Measurements from ENCODE around the gene KNTC1. TPM values are rescaled to one million over a fixed set of nuclear protein-coding genes. Genes with fewer than 3 reads are reported as not detected.
"Not testable (repeated sequence)": the region's sequence is repeated elsewhere in the genome, so short reads cannot be mapped to it uniquely, and the experiment has no call there.

The KNTC1 gene
- total and polyA plus RNA-seq, 4 experiments from 2014 or later = 3.3 to 30.9 (median 16.7) TPM

DNA sequence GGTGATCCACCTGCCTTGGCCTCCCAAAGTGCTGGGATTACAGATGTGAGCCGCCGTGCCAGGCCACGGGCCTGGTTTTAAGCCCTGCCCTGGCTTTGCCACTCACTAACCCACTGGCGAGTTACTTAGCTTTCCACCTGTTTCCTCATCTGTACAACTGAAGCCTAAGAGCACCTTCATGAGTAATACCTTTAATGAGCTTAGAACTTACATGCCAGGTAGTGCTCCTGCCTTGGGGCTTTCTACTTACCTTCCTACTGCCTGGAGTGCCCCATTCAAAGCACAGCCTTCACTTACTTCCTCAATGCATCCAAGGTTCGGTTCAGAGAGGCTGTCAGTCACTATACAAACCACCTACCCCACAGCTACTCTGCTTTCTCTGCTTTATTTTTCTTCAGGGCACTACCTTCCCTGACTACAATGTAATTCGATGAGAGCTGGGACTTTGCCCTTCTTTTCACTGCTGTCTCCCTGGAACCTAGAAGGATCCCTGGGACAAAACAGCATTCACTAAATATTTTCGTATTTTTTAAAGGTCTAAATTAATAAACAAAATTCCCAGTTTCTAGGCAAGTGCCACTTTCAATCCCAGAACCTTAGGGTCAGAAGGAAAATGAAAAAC is 40.1 kb upstream of the KNTC1 start:
- no peaks in the 10 kb centered on the region for H3K27me3 Mint-ChIP-seq
- no peak for DNase-seq
- peaks cover 40 to 70% of the 10 kb centered on the region in 2 donors for H3K36me3 Mint-ChIP-seq
- intact Hi-C loops (cut with micrococcal nuclease) = no loop called here
- ChIA-PET POLR2A (ENCODE audit: partially characterized antibody) (interaction anchor here (0.8 kb wide), 1 partner anchor 14 kb away, joined by 3 read pairs; the partner anchor contains the start of gene ZCCHC8), CTCF (ENCODE audit: partially characterized antibody) (interaction anchor here (0.8 to 2.2 kb wide), 4 partner anchors 10 to 87 kb away, joined by 3 to 11 read pairs (median 4); no protein-coding TSS in a partner anchor)
- H3K9me3 ChIP-seq (ENCODE audit: control insufficient read depth in 1 of 2, low read length in 2 of 2) = no peaks in the 10 kb centered on the region
- peak overlapping the region in 2 of 7 donors; percentile 57 to 89 for H3K27ac Mint-ChIP-seq
- H3K36me3 ChIP-seq (ENCODE audit: insufficient read depth, low read length) = peaks cover 39% of the 10 kb centered on the region
- H3K9me3 Mint-ChIP-seq = no peaks in the 10 kb centered on the region
- H3K27me3 ChIP-seq (ENCODE audit: insufficient read depth, low read length) = no peaks in the 10 kb centered on the region
- no peak overlapping the region for H3K4me3 ChIP-seq (ENCODE audit: low read length in 2 of 2)
- no peak overlapping the region for H3K4me3 Mint-ChIP-seq
- H3K27ac ChIP-seq (ENCODE audit: low read depth, low read length) = no peak overlapping the region
- no peaks in the 10 kb centered on the region for H3K4me1 ChIP-seq (ENCODE audit: insufficient read depth, low read length)
- peaks cover 3 to 11% (median 6%) of the 10 kb centered on the region in 4 donors for H3K4me1 Mint-ChIP-seq

DNA sequence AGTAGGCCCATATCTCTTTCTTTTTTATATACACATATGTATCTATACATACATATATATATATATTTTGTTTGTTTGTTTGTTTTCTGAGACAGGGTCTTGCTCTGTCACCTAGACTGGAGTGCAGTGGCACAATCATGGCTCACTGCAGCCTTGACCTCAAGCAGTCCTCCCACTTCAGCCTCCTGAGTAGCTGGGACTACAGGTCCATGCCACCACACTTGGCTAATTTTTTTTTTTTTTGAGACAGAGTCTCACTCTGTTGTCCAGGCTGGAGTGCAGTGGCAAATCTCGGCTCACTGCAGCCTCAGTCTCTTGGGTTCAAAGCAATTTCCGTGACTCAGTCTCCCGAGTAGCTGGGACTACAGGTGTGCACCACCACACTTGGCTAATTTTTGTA is 39.2 kb upstream of the KNTC1 start:
- H3K27ac ChIP-seq (ENCODE audit: low read depth, low read length); H3K27ac Mint-ChIP-seq; H3K9me3 Mint-ChIP-seq; H3K9me3 ChIP-seq (ENCODE audit: control insufficient read depth in 1 of 2, low read length in 2 of 2); H3K4me3 Mint-ChIP-seq; DNase-seq; H3K4me3 ChIP-seq (ENCODE audit: low read length in 2 of 2); H3K27me3 Mint-ChIP-seq; H3K4me1 ChIP-seq (ENCODE audit: insufficient read depth, low read length); H3K27me3 ChIP-seq (ENCODE audit: insufficient read depth, low read length); intact Hi-C loops (cut with micrococcal nuclease): not testable (repeated sequence)
- peaks cover 45 to 72% of the 10 kb centered on the region in 2 donors for H3K36me3 Mint-ChIP-seq
- H3K4me1 Mint-ChIP-seq = peaks cover 6 to 13% (median 7%) of the 10 kb centered on the region in 4 donors
- CTCF ChIA-PET (ENCODE audit: partially characterized antibody) = interaction anchor here (1.5 kb wide), 1 partner anchor 16 kb away, joined by 5 read pairs; no protein-coding TSS in a partner anchor
- POLR2A ChIA-PET (ENCODE audit: partially characterized antibody) = interaction anchor here (1.8 kb wide), 1 partner anchor 13 kb away, joined by 5 read pairs; the partner anchor contains the start of gene ZCCHC8
- H3K36me3 ChIP-seq (ENCODE audit: insufficient read depth, low read length) = peaks cover 46% of the 10 kb centered on the region

DNA sequence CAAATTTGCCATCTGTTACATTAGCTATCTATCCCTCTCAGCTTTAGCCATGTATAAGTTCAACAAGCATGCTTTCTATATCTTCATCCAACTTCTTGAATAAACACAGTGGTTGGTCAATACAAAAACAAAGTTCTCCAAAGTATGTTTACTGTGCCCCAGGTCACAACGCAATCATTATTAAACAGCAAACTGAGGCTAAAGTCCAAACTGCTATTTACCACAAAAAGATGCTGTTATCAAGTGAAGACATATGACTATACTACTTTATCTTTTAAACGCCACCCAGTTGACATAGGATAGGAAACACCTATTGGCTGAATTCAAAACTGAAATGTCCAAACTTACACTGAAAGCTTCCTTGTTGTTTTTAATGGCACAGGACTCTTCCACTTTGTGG is 38.0 kb upstream of the KNTC1 start:
- Histone ChIP-seq H3K4me1 (ENCODE audit: insufficient read depth, low read length) (no peaks in the 10 kb centered on the region), H3K27me3 (ENCODE audit: insufficient read depth, low read length) (no peaks in the 10 kb centered on the region), H3K36me3 (ENCODE audit: insufficient read depth, low read length) (peaks cover 45% of the 10 kb centered on the region), H3K27ac (ENCODE audit: low read depth, low read length) (no peak overlapping the region), H3K4me3 (ENCODE audit: low read length in 2 of 2) (no peak overlapping the region), H3K9me3 (ENCODE audit: control insufficient read depth in 1 of 2, low read length in 2 of 2) (no peaks in the 10 kb centered on the region)
- ChIA-PET POLR2A (ENCODE audit: partially characterized antibody) (interaction anchor here (1.8 kb wide), 1 partner anchor 12 kb away, joined by 5 read pairs; the partner anchor contains the start of gene ZCCHC8), CTCF (ENCODE audit: partially characterized antibody) (interaction anchor here (1.1 to 1.8 kb wide), 5 partner anchors 9 to 89 kb away, joined by 3 to 6 read pairs (median 5); no protein-coding TSS in a partner anchor)
- H3K27me3 Mint-ChIP-seq = no peaks in the 10 kb centered on the region
- peaks cover 39 to 64% of the 10 kb centered on the region in 2 donors for H3K36me3 Mint-ChIP-seq
- peak overlapping the region in 2 of 7 donors; percentile 35 to 39 for H3K27ac Mint-ChIP-seq
- H3K4me3 Mint-ChIP-seq = no peak overlapping the region
- no peaks in the 10 kb centered on the region for H3K9me3 Mint-ChIP-seq
- peaks cover 5 to 13% (median 7%) of the 10 kb centered on the region in 4 donors for H3K4me1 Mint-ChIP-seq
- no peak for DNase-seq
- intact Hi-C loops (cut with micrococcal nuclease) = no loop called here

DNA sequence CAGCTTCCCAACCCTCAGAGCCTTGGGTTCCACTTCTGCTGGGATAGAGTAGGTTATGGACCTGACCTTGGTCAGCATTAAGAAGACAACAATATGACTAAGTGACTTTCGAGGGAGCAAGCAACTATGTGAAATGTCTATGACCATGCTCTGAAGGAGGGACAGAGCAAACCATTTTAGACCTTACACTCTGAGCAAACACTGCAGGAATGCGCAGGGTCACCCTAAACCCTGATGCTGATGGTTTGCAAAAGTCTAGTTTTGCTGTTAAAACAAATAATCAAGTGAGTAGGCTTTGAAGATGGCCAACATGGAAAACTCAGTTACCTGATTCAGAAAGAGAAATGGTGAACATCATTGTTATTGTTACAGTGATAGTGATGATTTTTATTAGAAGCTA is 35.1 kb upstream of the KNTC1 start:
- Mint-ChIP-seq H3K27ac (no peak overlapping the region), H3K4me1 (peaks cover 4 to 22% (median 10%) of the 10 kb centered on the region in 4 donors), H3K4me3 (no peak overlapping the region), H3K27me3 (no peaks in the 10 kb centered on the region), H3K9me3 (no peaks in the 10 kb centered on the region), H3K36me3 (peaks cover 30 to 47% of the 10 kb centered on the region in 2 donors)
- ChIA-PET POLR2A (ENCODE audit: partially characterized antibody) (interaction anchor here (0.6 to 1.2 kb wide), 2 partner anchors 9 to 53 kb away, joined by 3 to 5 read pairs; partner anchors contain the start of gene ZCCHC8), CTCF (ENCODE audit: partially characterized antibody) (interaction anchor here (1.0 kb wide), 1 partner anchor 20 kb away, joined by 3 read pairs; no protein-coding TSS in a partner anchor)
- Histone ChIP-seq H3K27me3 (ENCODE audit: insufficient read depth, low read length) (no peaks in the 10 kb centered on the region), H3K9me3 (ENCODE audit: control insufficient read depth in 1 of 2, low read length in 2 of 2) (no peaks in the 10 kb centered on the region), H3K4me3 (ENCODE audit: low read length in 2 of 2) (no peak overlapping the region), H3K4me1 (ENCODE audit: insufficient read depth, low read length) (peaks cover 4% of the 10 kb centered on the region), H3K27ac (ENCODE audit: low read depth, low read length) (no peak overlapping the region), H3K36me3 (ENCODE audit: insufficient read depth, low read length) (peaks cover 37% of the 10 kb centered on the region)
- no peak for DNase-seq
- intact Hi-C loops (cut with micrococcal nuclease) = no loop called here

DNA sequence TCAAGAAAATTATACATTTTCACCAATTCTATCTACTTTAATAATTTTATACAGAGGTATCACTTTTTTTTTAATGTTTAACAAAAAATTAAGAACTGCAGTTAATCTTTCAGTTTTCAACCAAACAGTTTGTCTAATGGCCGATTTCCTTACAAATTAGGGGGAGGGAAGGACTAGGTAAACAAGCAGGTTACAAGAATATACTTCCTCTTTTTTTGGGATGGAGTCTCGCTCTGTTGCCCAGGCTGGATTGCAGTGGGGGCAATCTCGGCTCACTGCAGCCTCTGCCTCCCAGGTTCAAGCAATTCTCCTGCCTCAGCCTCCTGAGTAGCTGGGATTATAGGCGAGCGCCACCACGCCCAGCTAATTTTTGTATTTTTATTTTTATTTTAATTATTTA is 33.8 kb upstream of the KNTC1 start:
- Histone ChIP-seq H3K4me1 (ENCODE audit: insufficient read depth, low read length) (peaks cover 17% of the 10 kb centered on the region), H3K36me3 (ENCODE audit: insufficient read depth, low read length) (peaks cover 28% of the 10 kb centered on the region)
- H3K27me3 Mint-ChIP-seq; intact Hi-C loops (cut with micrococcal nuclease); H3K9me3 ChIP-seq (ENCODE audit: control insufficient read depth in 1 of 2, low read length in 2 of 2); H3K27ac ChIP-seq (ENCODE audit: low read depth, low read length); H3K9me3 Mint-ChIP-seq; H3K4me3 Mint-ChIP-seq; POLR2A ChIA-PET (ENCODE audit: partially characterized antibody); H3K27me3 ChIP-seq (ENCODE audit: insufficient read depth, low read length); H3K27ac Mint-ChIP-seq; CTCF ChIA-PET (ENCODE audit: partially characterized antibody); DNase-seq; H3K4me3 ChIP-seq (ENCODE audit: low read length in 2 of 2): not testable (repeated sequence)
- H3K4me1 Mint-ChIP-seq = peaks cover 6 to 30% (median 16%) of the 10 kb centered on the region in 4 donors
- H3K36me3 Mint-ChIP-seq = peaks cover 28 to 41% of the 10 kb centered on the region in 2 donors

DNA sequence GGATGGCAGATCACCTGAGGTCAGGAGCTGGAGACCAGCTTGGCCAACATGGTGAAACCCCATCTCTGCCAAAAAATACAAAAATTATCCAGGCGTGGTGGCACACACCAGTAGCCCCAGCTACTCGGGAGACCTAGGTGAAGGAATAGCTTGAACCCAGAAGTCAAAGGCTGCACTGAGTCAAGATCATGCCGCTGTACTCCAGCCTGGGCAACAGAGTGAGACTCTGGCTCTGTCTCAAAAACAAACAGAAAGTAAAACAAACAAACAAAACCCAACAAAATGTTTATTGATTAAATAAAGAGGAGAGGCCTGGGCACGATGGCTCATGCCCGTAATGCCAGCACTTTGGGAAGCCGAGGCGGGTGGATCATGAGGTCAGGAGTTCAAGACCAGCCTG is 31.8 kb upstream of the KNTC1 start:
- Histone ChIP-seq H3K27ac (ENCODE audit: low read depth, low read length) (no peak overlapping the region), H3K4me1 (ENCODE audit: insufficient read depth, low read length) (peaks cover 30% of the 10 kb centered on the region), H3K27me3 (ENCODE audit: insufficient read depth, low read length) (no peaks in the 10 kb centered on the region), H3K4me3 (ENCODE audit: low read length in 2 of 2) (no peak overlapping the region), H3K9me3 (ENCODE audit: control insufficient read depth in 1 of 2, low read length in 2 of 2) (no peaks in the 10 kb centered on the region), H3K36me3 (ENCODE audit: insufficient read depth, low read length) (peaks cover 16% of the 10 kb centered on the region)
- no peak overlapping the region for H3K27ac Mint-ChIP-seq
- peak overlapping the region in 1 of 8 donors; percentile 28 for H3K4me3 Mint-ChIP-seq
- no peak for DNase-seq
- POLR2A ChIA-PET (ENCODE audit: partially characterized antibody) = interaction anchor here (1.1 to 10.5 kb wide), 2 partner anchors 31 to 32 kb away, joined by 5 to 224 read pairs; partner anchors contain the start of genes KNTC1 and RSRC2
- CTCF ChIA-PET (ENCODE audit: partially characterized antibody) = interaction anchor here (1.0 kb wide), 1 partner anchor 16 kb away, joined by 3 read pairs; no protein-coding TSS in a partner anchor
- H3K36me3 Mint-ChIP-seq = peaks cover 21 to 38% of the 10 kb centered on the region in 2 donors
- no peaks in the 10 kb centered on the region for H3K9me3 Mint-ChIP-seq
- intact Hi-C loops (cut with micrococcal nuclease) = no loop called here
- H3K27me3 Mint-ChIP-seq = no peaks in the 10 kb centered on the region
- peaks cover 13 to 40% (median 28%) of the 10 kb centered on the region in 4 donors for H3K4me1 Mint-ChIP-seq
